K562 (cell line): ENCODE measurements around the gene SCAP. TPM values are rescaled to one million over a fixed set of nuclear protein-coding genes. Genes with fewer than 3 reads are reported as not detected.

Experiments
- ATAC-seq: fragments of 200-7000 bp; cut with Tn5 transposase; 3 replicates; pipeline ENCODE4 v1.9.1; 2020; ENCODE audit warnings: moderate library complexity
- BruUV-seq: library from RNA; stranded (reverse); fragments of 400-500 nt; replicated peaks from 2 replicates; lab custom pipeline; 2021; lab: Mats Ljungman, UMichigan
- CTCF ChIA-PET: fragments of 300-600 bp; formaldehyde crosslinking; extraction: SDS; loops from one replicate; lab custom pipeline; 2021; ENCODE audit warnings: low intra/inter-chr PET ratio; lab: Yijun Ruan, JAX
- POLR2A ChIA-PET: fragments of 300-600, 350-650 bp; sonication (Branson Sonifier 250); formaldehyde crosslinking; extraction: SDS; loops from one replicate; lab custom pipeline; 2021; ENCODE audit warnings: antibody characterized with exemption, inconsistent platforms; lab: Yijun Ruan, JAX
- DNase-seq, 4 experiments: peaks; one replicate each; pipeline versions ENCODE4 v3.0.0 to v3.0.0-alpha.2; 2011 to 2018; ENCODE audit warnings: low spot score in 3 of 4, mixed read lengths in 3 of 4; ENCODE audit errors: extremely low read depth in 1 of 4
- FAIRE-seq: peaks from 2 replicates; lab custom pipeline; 2011; peaks lifted over from hg19 to GRCh38; lab: Jason Lieb, UNC
- H2AFZ ChIP-seq: 2 replicates; pipeline ENCODE4 v1.6.0; 2011; ENCODE audit warnings: low read depth, low read length, control low read depth, inconsistent platforms
- H3K27ac ChIP-seq: fragments of 200-600 bp; 3 replicates; pipeline ENCODE4 v1.8.0; 2011; ENCODE audit warnings: low read depth, mild to moderate bottlenecking, control low read depth, inconsistent platforms, low read length, moderate library complexity, mixed read lengths; ENCODE audit errors: extremely low read depth
- H3K27me3 ChIP-seq, 2 experiments: fragments of 300-600 bp in 1 of 2; 2 replicates in 1 of 2; 3 replicates in 1 of 2; pipeline versions ENCODE4 v1.6.0 to v1.8.0; 2011; ENCODE audit warnings: inconsistent platforms in 2 of 2, low read length in 2 of 2, mild to moderate bottlenecking in 1 of 2, mixed read lengths in 1 of 2, moderate library complexity in 1 of 2; ENCODE audit not compliant: control insufficient read depth in 2 of 2, insufficient read depth in 2 of 2
- H3K36me3 ChIP-seq: fragments of 300-600 bp; 3 replicates; pipeline ENCODE4 v1.8.0; 2011; ENCODE audit warnings: mild to moderate bottlenecking, low read length, inconsistent platforms; ENCODE audit not compliant: control insufficient read depth, insufficient read depth
- H3K4me1 ChIP-seq, 2 experiments: fragments of 200-600 bp in 1 of 2; replicated peaks in 1 of 2; 2 replicates in 1 of 2; 3 replicates in 1 of 2; pipeline versions ENCODE4 v1.5.1 to v1.8.0; 2011; ENCODE audit warnings: inconsistent platforms in 2 of 2, low read length in 2 of 2, mild to moderate bottlenecking in 1 of 2, mixed read lengths in 1 of 2, moderate library complexity in 1 of 2; ENCODE audit not compliant: control insufficient read depth in 2 of 2, insufficient read depth in 2 of 2
- H3K4me2 ChIP-seq: 2 replicates; pipeline ENCODE4 v1.6.1; 2011; ENCODE audit warnings: low read length, control low read depth, inconsistent platforms, mixed read lengths; ENCODE audit not compliant: insufficient read depth
- H3K4me3 ChIP-seq: fragments of 200-600 bp; sonication (generic), shearing (Covaris generic); 2 replicates; pipeline ENCODE4 v1.5.1; 2016; ENCODE audit warnings: control low read depth, inconsistent platforms
- H3K79me2 ChIP-seq: fragments of 200-600 bp; 3 replicates; pipeline ENCODE4 v1.8.0; 2011; ENCODE audit warnings: low read length, inconsistent platforms; ENCODE audit not compliant: control insufficient read depth, insufficient read depth
- H3K9ac ChIP-seq, 2 experiments: 2 replicates each; pipeline versions ENCODE4 v1.6.0 to v1.6.1; 2011; ENCODE audit warnings: low read depth in 2 of 2, low read length in 2 of 2, control low read depth in 1 of 2, inconsistent platforms in 1 of 2, mild to moderate bottlenecking in 1 of 2, mixed read lengths in 1 of 2; ENCODE audit not compliant: insufficient read depth in 1 of 2
- H3K9me1 ChIP-seq: one replicate; pipeline ENCODE4 v1.6.0; 2011; ENCODE audit warnings: inconsistent platforms, mild to moderate bottlenecking, low read length, moderate library complexity; ENCODE audit not compliant: control insufficient read depth, insufficient read depth
- H3K9me3 ChIP-seq: replicated peaks from 2 replicates; pipeline ENCODE4 v1.5.1; 2011; ENCODE audit warnings: low read depth, low read length, inconsistent platforms; ENCODE audit not compliant: control insufficient read depth, insufficient read depth
- H4K20me1 ChIP-seq: replicated peaks from 2 replicates; pipeline ENCODE4 v1.6.1; 2011; ENCODE audit warnings: low read length, inconsistent platforms, mixed read lengths; ENCODE audit not compliant: control insufficient read depth, insufficient read depth
- ARID2 ChIP-seq: fragments of 450-650 bp; IDR thresholded peaks from 2 replicates; pipeline ENCODE4 v1.6.1; 2017; ENCODE audit warnings: antibody characterized with exemption, mild to moderate bottlenecking
- ATF7 ChIP-seq: fragments of 450-650 bp; IDR thresholded peaks from 2 replicates; pipeline ENCODE4 v1.7.1; 2014; ENCODE audit warnings: mild to moderate bottlenecking, moderate library complexity
- C11orf30 ChIP-seq: fragments of 450-650 bp; IDR thresholded peaks from 2 replicates; pipeline ENCODE4 v1.6.1; 2016; ENCODE audit warnings: low read depth, mild to moderate bottlenecking
- CSDE1 ChIP-seq, 2 experiments: fragments of 450-650 bp; IDR thresholded peaks; 2 replicates each; pipeline ENCODE4 v1.6.1; 2016; ENCODE audit warnings: mild to moderate bottlenecking in 1 of 2
- GATA2 ChIP-seq: sonication (generic); formaldehyde crosslinking; IDR thresholded peaks from 2 replicates; pipeline ENCODE4 v1.4.0; 2020; ENCODE audit warnings: mild to moderate bottlenecking, missing genetic modification reagents
- HDGF ChIP-seq: fragments of 450-650 bp; IDR thresholded peaks from 2 replicates; pipeline ENCODE4 v1.6.1; 2016
- IFI16 ChIP-seq: fragments of 250-450 bp; sonication (Bioruptor Pico); IDR thresholded peaks from 2 replicates; pipeline ENCODE4 v2.1.2; 2022; ENCODE audit warnings: mild to moderate bottlenecking, inconsistent platforms
- ILK ChIP-seq: fragments of 450-650 bp; IDR thresholded peaks from 2 replicates; pipeline ENCODE4 v1.6.1; 2016; ENCODE audit warnings: missing genetic modification characterization, low read depth, mild to moderate bottlenecking, missing compliant biosample characterization, moderate library complexity, borderline replicate concordance
- JUND ChIP-seq, 2 experiments: IDR thresholded peaks; 2 replicates in 1 of 2; 3 replicates in 1 of 2; pipeline ENCODE4 v1.6.1; 2011; ENCODE audit warnings: borderline replicate concordance in 2 of 2, low read depth in 2 of 2, low read length in 2 of 2, improper control_type of control experiment in 1 of 2, missing biosample characterization in 1 of 2, missing genetic modification characterization in 1 of 2, missing genetic modification reagents in 1 of 2
- MAFF ChIP-seq: IDR thresholded peaks from 2 replicates; pipeline ENCODE4 v1.6.1; 2012; ENCODE audit warnings: low read length, improper control_type of control experiment
- NFE2 ChIP-seq: IDR thresholded peaks from 2 replicates; pipeline ENCODE4 v1.6.1; 2014; ENCODE audit warnings: antibody characterized with exemption, low read depth
- OTX1 ChIP-seq: fragments of 450-650 bp; formaldehyde crosslinking; IDR thresholded peaks from 2 replicates; pipeline ENCODE4 v1.4.0; 2022; ENCODE audit warnings: mild to moderate bottlenecking
- POLR2A ChIP-seq: fragments of 450-650 bp; conservative IDR thresholded peaks from 2 replicates; pipeline ENCODE4 v1.6.1; 2016
- RCOR1 ChIP-seq, 2 experiments: IDR thresholded peaks; 2 replicates each; pipeline ENCODE4 v1.6.1; 2012; ENCODE audit warnings: low read depth in 2 of 2, low read length in 2 of 2, borderline replicate concordance in 1 of 2, improper control_type of control experiment in 1 of 2
- RNF2 ChIP-seq: sonication (generic); IDR thresholded peaks from 2 replicates; pipeline ENCODE4 v1.6.1; 2016
- SMAD3 ChIP-seq: fragments of 450-650 bp; formaldehyde crosslinking; conservative IDR thresholded peaks from 2 replicates; pipeline ENCODE4 v1.4.0; 2020; ENCODE audit warnings: mild to moderate bottlenecking
- SMARCA4 ChIP-seq: fragments of 450-650 bp; IDR thresholded peaks from 2 replicates; pipeline ENCODE4 v1.6.1; 2016
- SMARCE1 ChIP-seq: fragments of 450-650 bp; IDR thresholded peaks from 2 replicates; pipeline ENCODE4 v1.7.1; 2016; ENCODE audit warnings: mild to moderate bottlenecking
- TBL1XR1 ChIP-seq, 2 experiments: IDR thresholded peaks; 2 replicates each; pipeline ENCODE4 v1.6.1; 2012; ENCODE audit warnings: improper control_type of control experiment in 2 of 2, low read length in 2 of 2, mild to moderate bottlenecking in 1 of 2
- TCF7 ChIP-seq: sonication (generic); IDR thresholded peaks from 2 replicates; pipeline ENCODE4 v1.6.1; 2016; ENCODE audit warnings: antibody characterized with exemption, borderline replicate concordance
- ZNF184 ChIP-seq: sonication (generic); formaldehyde crosslinking; IDR thresholded peaks from 2 replicates; pipeline ENCODE4 v1.5.0; 2020; ENCODE audit warnings: missing genetic modification reagents
- ZNF778 ChIP-seq: fragments of 450-650 bp; formaldehyde crosslinking; IDR thresholded peaks from 2 replicates; pipeline ENCODE4 v1.4.0; 2020; ENCODE audit warnings: mild to moderate bottlenecking, moderate library complexity
- WGBS: fragments of 100-300 bp; shearing (Covaris generic); methylation state at CpG from one replicate; pipeline ENCODE4 v1.1.6; 2016; ENCODE audit warnings: low coverage, mixed read lengths; ENCODE audit not compliant: insufficient coverage; ENCODE audit errors: missing lambda C conversion rate; 5-methylcytosine and 5-hydroxymethylcytosine counted together
- in situ Hi-C: fragments of 300-500 bp; cut with MboI; formaldehyde crosslinking; loops from 4 replicates; pipeline ENCODE4 v1.15.0; 2018; ENCODE audit warnings: inconsistent platforms, mixed read lengths
- intact Hi-C: fragments of 100-400 bp; cut with micrococcal nuclease; formaldehyde crosslinking; loops from 2 replicates; pipeline ENCODE4 v1.14.2; 2022
- polyA plus RNA-seq, 8 experiments: library from polyadenylated mRNA; depleted of rRNA in 4 of 8; stranded (reverse) in 5 of 8; unstranded in 3 of 8; fragments of >200 nt; fragmentation: Nextera tagmentation in 2 of 8; fragmentation: Illumina TruSeq in 1 of 8; extraction: Ambion mirVana in 2 of 8; extraction: Trizol in 1 of 8; gene quantifications; 2 replicates each; pipeline versions ENCODE4 v1.2.1 to v1.2.3, GENCODE V29; 2011 to 2014; ENCODE audit warnings: inconsistent platforms in 1 of 8, missing spikeins in 1 of 8
- total RNA-seq, 7 experiments: library from RNA; depleted of rRNA in 6 of 7; stranded (reverse); fragments of >200 nt in 6 of 7; fragmentation: Illumina TruSeq in 2 of 7; extraction: Trizol in 2 of 7; gene quantifications; 2 replicates each; pipeline versions ENCODE4 v1.2.1 to v1.2.3, GENCODE V29; 2011 to 2021; ENCODE audit warnings: low replicate concordance in 1 of 7
- TF ChIP-seq, protein P1 (sequence below), 2 experiments: fragments of 450-650 bp in 1 of 2; sonication (generic) in 1 of 2; formaldehyde crosslinking in 1 of 2; IDR thresholded peaks in 1 of 2; conservative IDR thresholded peaks in 1 of 2; 2 replicates each; pipeline versions ENCODE4 v1.6.1 to v1.8.1; 2016 to 2023; ENCODE audit warnings: mild to moderate bottlenecking in 2 of 2, moderate library complexity in 2 of 2, inconsistent platforms in 1 of 2, missing genetic modification reagents in 1 of 2
- TF ChIP-seq, protein P2 (sequence below): sonication (generic); formaldehyde crosslinking; IDR thresholded peaks from 2 replicates; pipeline ENCODE4 v1.8.0; 2022; ENCODE audit warnings: mild to moderate bottlenecking, missing genetic modification reagents

Gene SCAP
- total and polyA plus RNA-seq, 9 of the 15 experiments (the other 6 are each of a cell fraction or from before 2014, with no cell fraction given), result 2.6 to 104 (median 37.8) TPM

DNA sequence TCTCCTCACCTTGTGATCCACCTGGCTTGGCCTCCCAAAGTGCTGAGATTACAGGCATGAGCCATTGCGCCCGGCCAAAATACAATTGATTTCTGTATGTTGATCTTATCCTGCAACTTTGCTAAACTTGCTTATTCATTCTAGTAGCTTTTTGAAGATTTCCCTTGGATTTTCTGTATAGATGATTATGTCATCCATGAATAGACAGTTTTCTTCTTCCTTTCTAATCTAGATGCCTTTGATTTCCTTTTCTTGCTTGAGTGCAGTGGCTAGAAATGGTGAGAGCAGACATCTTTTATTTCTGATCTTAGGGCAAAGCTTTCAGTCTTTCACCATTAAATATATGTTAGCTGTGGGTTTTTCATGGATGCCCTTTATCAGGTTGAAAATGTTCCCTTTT lies 42.2 kb upstream of the SCAP start:
- no TSS peak for BruUV-seq
- no peak for TF ChIP-seq SMAD3
- TF ChIP-seq TBL1XR1 (IDR thresholded peaks at IDR 0.05; ENCODE audit: low read length in 2 of 2), result peak in 1 of 2 experiments; percentile 20; a peak in 1 of 4 replicates
- no peak for TF ChIP-seq IFI16 (CRISPR knock-in tag)
- no peak for TF ChIP-seq TCF7
- TF ChIP-seq ILK, result no peak
- TF ChIP-seq, protein P1, sequence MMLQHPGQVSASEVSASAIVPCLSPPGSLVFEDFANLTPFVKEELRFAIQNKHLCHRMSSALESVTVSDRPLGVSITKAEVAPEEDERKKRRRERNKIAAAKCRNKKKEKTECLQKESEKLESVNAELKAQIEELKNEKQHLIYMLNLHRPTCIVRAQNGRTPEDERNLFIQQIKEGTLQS (IDR thresholded peaks at IDR 0.05), result peak; percentile 71
- TF ChIP-seq, protein P1 (CRISPR knock-in tag; conservative IDR thresholded peaks at IDR 0.05), result no peak
- no peak for TF ChIP-seq HDGF
- no peak for TF ChIP-seq ARID2
- peak; percentile 35; the same call in 1 of the 2 replicates for TF ChIP-seq MAFF
- TF ChIP-seq CSDE1 (IDR thresholded peaks at IDR 0.05), result no peak
- TF ChIP-seq ZNF184 (CRISPR knock-in tag), result no peak
- TF ChIP-seq, protein P2, sequence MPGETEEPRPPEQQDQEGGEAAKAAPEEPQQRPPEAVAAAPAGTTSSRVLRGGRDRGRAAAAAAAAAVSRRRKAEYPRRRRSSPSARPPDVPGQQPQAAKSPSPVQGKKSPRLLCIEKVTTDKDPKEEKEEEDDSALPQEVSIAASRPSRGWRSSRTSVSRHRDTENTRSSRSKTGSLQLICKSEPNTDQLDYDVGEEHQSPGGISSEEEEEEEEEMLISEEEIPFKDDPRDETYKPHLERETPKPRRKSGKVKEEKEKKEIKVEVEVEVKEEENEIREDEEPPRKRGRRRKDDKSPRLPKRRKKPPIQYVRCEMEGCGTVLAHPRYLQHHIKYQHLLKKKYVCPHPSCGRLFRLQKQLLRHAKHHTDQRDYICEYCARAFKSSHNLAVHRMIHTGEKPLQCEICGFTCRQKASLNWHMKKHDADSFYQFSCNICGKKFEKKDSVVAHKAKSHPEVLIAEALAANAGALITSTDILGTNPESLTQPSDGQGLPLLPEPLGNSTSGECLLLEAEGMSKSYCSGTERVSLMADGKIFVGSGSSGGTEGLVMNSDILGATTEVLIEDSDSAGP, result no peak
- no peak for TF ChIP-seq RNF2
- TF ChIP-seq C11orf30, result peak; percentile 79
- no peak for TF ChIP-seq GATA2 (CRISPR knock-in tag)
- peak; percentile 49; the same call in 1 of the 2 replicates for TF ChIP-seq SMARCA4
- TF ChIP-seq NFE2, result peak; percentile 70
- peak; percentile 34; the same call in 1 of the 2 replicates for TF ChIP-seq SMARCE1
- TF ChIP-seq JUND (IDR thresholded peaks at IDR 0.05; ENCODE audit: borderline replicate concordance, low read depth, low read length), result 0 out of 2 replicates have a peak, but pooled peaks have one; percentile 21
- TF ChIP-seq JUND (tag; IDR thresholded peaks at IDR 0.05; ENCODE audit: borderline replicate concordance, low read depth, low read length), result 0 out of 3 replicates have a peak, but pooled peaks have one; percentile 34
- peak; percentile 52; the same call in 1 of the 2 replicates for TF ChIP-seq ATF7
- peak in 1 of 2 experiments; percentile 23; a peak in 1 of 4 replicates for TF ChIP-seq RCOR1 (IDR thresholded peaks at IDR 0.05; ENCODE audit: borderline replicate concordance in 1 of 2, low read depth in 2 of 2, low read length in 2 of 2)
- no peak for TF ChIP-seq OTX1 (CRISPR knock-in tag)
- no peak for TF ChIP-seq POLR2A
- TF ChIP-seq ZNF778, result no peak

More for the DNA sequence above, 42.2 kb upstream of the SCAP start:
- Histone ChIP-seq H3K4me1 (peaks cover 24 to 36% of the 10 kb centered on the region in 2 experiments; a peak in 4 of 5 replicates), H3K27me3 (no peaks in the 10 kb centered on the region), H3K9ac (no peak overlapping the region), H3K27ac (no peak overlapping the region), H2AFZ (no peak overlapping the region), H3K79me2 (peaks cover 3% of the 10 kb centered on the region; the same call in 2 of the 3 replicates), H3K9me3 (no peaks in the 10 kb centered on the region), H3K9me1 (no peaks in the 10 kb centered on the region), H4K20me1 (no peaks in the 10 kb centered on the region), H3K4me3 (no peak overlapping the region), H3K4me2 (no peak overlapping the region), H3K36me3 (no peaks in the 10 kb centered on the region)
- in situ Hi-C loops (loop anchor here (5.0 kb wide), 1 partner anchor 269 kb away; no protein-coding TSS in a partner anchor), intact Hi-C loops (no loop called here)
- no peak for ATAC-seq
- 43% methylated on average over 2 of the region's 2 CpGs for WGBS
- ChIA-PET POLR2A (interaction anchor here (0.5 kb wide), 1 partner anchor 261 kb away, joined by 3 read pairs; no protein-coding TSS in a partner anchor), CTCF (interaction anchor here (0.6 kb wide), 1 partner anchor 10 kb away, joined by 3 read pairs; no protein-coding TSS in a partner anchor)
- FAIRE-seq, result no peak
- DNase-seq, result no peak
